Nephron progenitor cell (in vitro differentiated cells): ENCODE data around the gene GOT1.

ENCODE experiments used
- DNase-seq: peaks from one replicate; pipeline ENCODE4 v3.0.0; 2021
- H3K27ac Mint-ChIP-seq: 2 replicates; pipeline ENCODE4 v1.8.0; 2021; ENCODE audit warnings: mild to moderate bottlenecking, moderate library complexity, mixed read lengths
- H3K27me3 Mint-ChIP-seq: 2 replicates; pipeline ENCODE4 v1.8.0; 2021; ENCODE audit warnings: mild to moderate bottlenecking, low read depth, mixed read lengths; ENCODE audit not compliant: poor library complexity
- H3K36me3 Mint-ChIP-seq: 2 replicates; pipeline ENCODE4 v1.8.0; 2021; ENCODE audit warnings: low read depth, mixed read lengths
- H3K4me1 Mint-ChIP-seq: 2 replicates; pipeline ENCODE4 v1.8.0; 2021; ENCODE audit warnings: mixed read lengths
- H3K4me3 Mint-ChIP-seq: 2 replicates; pipeline ENCODE4 v1.8.0; 2021; ENCODE audit warnings: mild to moderate bottlenecking, moderate library complexity, mixed read lengths
- H3K9me3 Mint-ChIP-seq: 2 replicates; pipeline ENCODE4 v1.8.0; 2021; ENCODE audit warnings: mild to moderate bottlenecking, moderate library complexity, mixed read lengths
- CTCF ChIP-seq: fragments of 200-600 bp; sonication (generic); IDR thresholded peaks from 2 replicates; pipeline ENCODE4 v1.5.0; 2021; ENCODE audit warnings: antibody characterized with exemption

The GOT1 gene

GRCh38 chr10:99460070-99460469, 29.6 kb upstream of the GOT1 start:
- Mint-ChIP-seq H3K27me3 (peaks cover 68% of the 10 kb centered on the region), H3K9me3 (peaks cover 4% of the 10 kb centered on the region), H3K36me3 (no peaks in the 10 kb centered on the region), H3K4me1 (peaks cover 14% of the 10 kb centered on the region), H3K4me3 (no peak overlapping the region), H3K27ac (no peak overlapping the region)
- TF ChIP-seq CTCF: no peak
- DNase-seq: no peak

- H3K9me3 Mint-ChIP-seq: peaks cover 4% of the 10 kb centered on the region
- H3K36me3 Mint-ChIP-seq: no peaks in the 10 kb centered on the region
- DNase-seq: no peak
- no peak for TF ChIP-seq CTCF
- peaks cover 76% of the 10 kb centered on the region for H3K27me3 Mint-ChIP-seq
- no peak overlapping the region for H3K4me3 Mint-ChIP-seq
- H3K27ac Mint-ChIP-seq: no peak overlapping the region
- H3K4me1 Mint-ChIP-seq: peaks cover 14% of the 10 kb centered on the region
These were observed 28.8 kb upstream of the GOT1 start for GRCh38 chr10:99459217-99459616.

GRCh38 chr10:99457813-99458212, 27.4 kb upstream of the GOT1 start:
- peaks cover 86% of the 10 kb centered on the region for H3K27me3 Mint-ChIP-seq
- peaks cover 18% of the 10 kb centered on the region for H3K4me1 Mint-ChIP-seq
- H3K4me3 Mint-ChIP-seq: no peak overlapping the region
- H3K27ac Mint-ChIP-seq: no peak overlapping the region
- no peak for DNase-seq
- no peaks in the 10 kb centered on the region for H3K36me3 Mint-ChIP-seq
- peaks cover 4% of the 10 kb centered on the region for H3K9me3 Mint-ChIP-seq
- TF ChIP-seq CTCF: no peak

- no peak for DNase-seq
- peaks cover 83% of the 10 kb centered on the region for H3K27me3 Mint-ChIP-seq
- H3K4me1 Mint-ChIP-seq: peaks cover 23% of the 10 kb centered on the region
- no peak overlapping the region for H3K4me3 Mint-ChIP-seq
- TF ChIP-seq CTCF: no peak
- no peak overlapping the region for H3K27ac Mint-ChIP-seq
- peaks cover 4% of the 10 kb centered on the region for H3K9me3 Mint-ChIP-seq
- H3K36me3 Mint-ChIP-seq: no peaks in the 10 kb centered on the region
These were observed 26.5 kb upstream of the GOT1 start for GRCh38 chr10:99456931-99457288.

- Mint-ChIP-seq H3K9me3 (peaks cover 2% of the 10 kb centered on the region), H3K4me1 (peaks cover 29% of the 10 kb centered on the region), H3K4me3 (no peak overlapping the region), H3K27me3 (peaks cover 86% of the 10 kb centered on the region), H3K27ac (no peak overlapping the region), H3K36me3 (no peaks in the 10 kb centered on the region)
- no peak for DNase-seq
- TF ChIP-seq CTCF: no peak
These were observed 25.9 kb upstream of the GOT1 start for GRCh38 chr10:99456207-99456930.

- H3K36me3 Mint-ChIP-seq: no peaks in the 10 kb centered on the region
- H3K4me1 Mint-ChIP-seq: peaks cover 45% of the 10 kb centered on the region
- no peak overlapping the region for H3K27ac Mint-ChIP-seq
- peaks cover 92% of the 10 kb centered on the region for H3K27me3 Mint-ChIP-seq
- TF ChIP-seq CTCF: no peak
- H3K4me3 Mint-ChIP-seq: no peak overlapping the region
- no peaks in the 10 kb centered on the region for H3K9me3 Mint-ChIP-seq
- no peak for DNase-seq
These were observed 21.6 kb upstream of the GOT1 start for GRCh38 chr10:99451981-99452380.
